ENCODE measurements around the gene PIAS1.
"Not testable (repeated sequence)": the region's sequence is repeated elsewhere in the genome, so short reads cannot be mapped to it uniquely, and the experiment has no call there.

PIAS1 gene

DNA sequence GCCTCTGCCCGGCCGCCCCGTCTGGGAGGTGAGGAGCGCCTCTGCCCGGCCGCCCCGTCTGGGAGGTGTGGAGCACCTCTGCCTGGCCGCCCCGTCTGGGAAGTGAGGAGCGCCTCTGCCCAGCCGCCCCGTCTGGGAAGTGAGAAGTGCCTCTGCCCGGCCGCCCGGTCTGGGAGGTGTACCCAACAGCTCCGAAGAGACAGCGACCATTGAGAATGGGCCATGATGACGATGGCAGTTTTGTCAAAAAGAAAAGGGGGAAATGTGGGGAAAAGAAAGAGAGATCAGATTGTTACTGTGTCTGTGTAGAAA, 168.3 kb downstream of the PIAS1 start:
- DNase-seq, result not testable (repeated sequence)

GRCh38 chr15:68223171-68223570, 169.1 kb downstream of the PIAS1 start:
- no peak for DNase-seq

GRCh38 chr15:68224108-68224507, 170.0 kb downstream of the PIAS1 start:
- DNase-seq, result no peak

DNA sequence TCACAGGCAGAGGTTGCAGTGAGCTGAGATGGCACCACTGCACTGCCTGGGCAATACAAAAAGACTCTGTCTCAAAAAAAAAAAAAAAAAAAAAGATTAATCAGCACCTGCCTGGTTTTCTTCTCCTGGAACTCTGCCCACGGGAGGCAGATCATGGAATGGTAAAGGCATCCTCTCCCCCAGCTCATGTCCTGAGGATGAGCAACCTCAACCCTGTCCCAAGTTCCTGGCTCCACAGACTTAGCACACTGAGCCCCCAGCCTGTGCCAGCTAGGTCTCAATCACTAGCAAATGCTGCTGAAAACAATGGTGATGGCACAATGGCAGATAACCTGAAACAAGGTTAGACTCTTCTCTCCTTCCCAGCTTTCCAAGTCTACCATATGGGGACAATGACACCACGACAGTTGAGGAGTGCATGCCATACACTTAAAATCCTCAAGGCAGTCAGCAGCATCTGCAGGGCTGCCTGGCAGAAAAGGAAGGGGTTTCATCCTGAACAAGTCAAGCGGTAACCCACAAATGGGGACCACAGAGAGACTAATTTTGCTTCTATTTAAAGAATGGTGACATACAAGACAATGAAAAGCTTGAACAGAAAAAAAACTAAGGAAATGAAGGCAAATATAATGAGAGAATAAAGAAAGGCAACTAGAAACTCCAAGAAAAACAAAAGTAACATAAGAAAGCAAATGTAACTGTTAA, 170.6 kb downstream of the PIAS1 start:
- no peak for DNase-seq

DNA sequence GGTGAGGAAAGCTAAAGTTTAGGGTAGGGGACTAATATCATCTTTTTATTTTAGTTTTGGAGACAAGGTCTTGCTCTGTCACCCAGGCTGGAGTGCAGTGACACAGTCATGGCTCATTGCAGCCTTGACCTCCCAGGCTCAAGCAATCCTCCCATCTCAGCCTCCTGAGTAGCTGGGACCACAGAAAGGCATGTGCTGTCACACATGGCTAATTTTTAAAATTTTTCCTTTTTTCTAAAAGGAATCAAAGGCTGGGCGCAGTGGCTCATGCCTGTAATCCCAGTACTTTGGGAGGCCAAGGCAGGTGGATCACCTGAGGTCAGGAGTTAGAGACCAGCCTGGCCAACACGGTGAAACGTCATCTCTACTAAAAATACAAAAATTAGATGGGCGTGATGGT, 171.3 kb downstream of the PIAS1 start:
- DNase-seq, result not testable (repeated sequence)

GRCh38 chr15:68227643-68228142, 173.6 kb downstream of the PIAS1 start:
- DNase-seq, result no peak

DNA sequence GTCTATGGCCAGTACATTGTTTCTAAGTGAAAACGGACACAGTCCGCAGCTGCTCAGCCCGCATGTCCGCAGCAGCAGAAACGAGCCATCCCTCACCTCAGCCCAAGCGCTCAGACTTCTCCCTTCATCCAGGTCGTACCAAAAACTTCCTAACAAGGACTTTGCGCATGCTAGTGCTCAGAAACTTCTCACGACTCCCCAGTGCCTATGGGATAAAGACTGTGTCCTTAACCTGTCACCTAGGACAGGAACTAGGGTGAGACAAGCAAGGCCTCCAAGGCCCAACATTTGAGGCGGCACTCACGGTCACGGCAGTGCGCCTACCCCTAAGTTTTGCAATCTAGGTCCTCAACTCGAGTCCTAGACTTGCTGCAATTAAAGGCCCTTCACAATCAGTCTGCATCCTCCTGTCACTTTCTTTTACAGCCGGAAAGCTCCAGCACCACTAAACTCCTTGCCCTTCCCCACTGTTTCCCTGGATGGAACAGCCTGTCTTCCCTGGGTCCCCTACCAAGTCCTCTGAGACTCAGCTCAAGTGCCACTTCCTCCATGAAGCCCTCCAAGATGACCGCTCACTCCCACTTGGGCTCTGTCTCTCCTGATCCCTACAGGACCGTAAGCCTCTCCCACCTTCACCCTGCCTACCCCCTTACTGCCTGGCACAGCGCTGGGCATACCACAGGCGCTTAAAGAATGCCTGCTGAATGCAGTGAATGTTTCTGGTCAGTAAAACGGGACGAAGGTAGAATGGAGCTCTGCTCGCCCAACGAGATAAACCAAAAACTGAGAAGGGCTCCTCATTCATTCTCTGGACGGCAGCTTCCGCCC, 174.2 kb downstream of the PIAS1 start:
- no peak for DNase-seq

DNA sequence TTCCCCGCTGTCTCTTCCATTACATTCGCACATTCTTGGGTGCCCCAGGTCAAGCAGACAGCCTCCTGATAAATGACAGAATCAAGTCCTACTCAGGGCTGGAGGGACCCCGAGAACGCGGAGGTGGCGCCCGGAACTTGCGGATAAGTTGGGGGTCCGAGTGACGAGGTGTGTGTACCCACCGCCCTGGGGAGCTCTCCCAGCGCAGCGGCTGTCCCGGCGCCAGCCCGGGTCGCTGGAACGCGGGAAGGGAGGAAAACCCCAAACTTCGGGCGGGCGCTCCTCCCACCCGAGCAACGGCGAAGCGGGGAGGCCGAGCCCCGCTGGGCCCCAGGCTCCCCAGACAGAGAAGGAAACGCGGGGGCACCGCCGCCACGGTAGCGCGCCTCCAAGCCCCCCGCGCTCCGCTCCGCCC, 174.9 kb downstream of the PIAS1 start:
- DNase-seq, result no peak

DNA sequence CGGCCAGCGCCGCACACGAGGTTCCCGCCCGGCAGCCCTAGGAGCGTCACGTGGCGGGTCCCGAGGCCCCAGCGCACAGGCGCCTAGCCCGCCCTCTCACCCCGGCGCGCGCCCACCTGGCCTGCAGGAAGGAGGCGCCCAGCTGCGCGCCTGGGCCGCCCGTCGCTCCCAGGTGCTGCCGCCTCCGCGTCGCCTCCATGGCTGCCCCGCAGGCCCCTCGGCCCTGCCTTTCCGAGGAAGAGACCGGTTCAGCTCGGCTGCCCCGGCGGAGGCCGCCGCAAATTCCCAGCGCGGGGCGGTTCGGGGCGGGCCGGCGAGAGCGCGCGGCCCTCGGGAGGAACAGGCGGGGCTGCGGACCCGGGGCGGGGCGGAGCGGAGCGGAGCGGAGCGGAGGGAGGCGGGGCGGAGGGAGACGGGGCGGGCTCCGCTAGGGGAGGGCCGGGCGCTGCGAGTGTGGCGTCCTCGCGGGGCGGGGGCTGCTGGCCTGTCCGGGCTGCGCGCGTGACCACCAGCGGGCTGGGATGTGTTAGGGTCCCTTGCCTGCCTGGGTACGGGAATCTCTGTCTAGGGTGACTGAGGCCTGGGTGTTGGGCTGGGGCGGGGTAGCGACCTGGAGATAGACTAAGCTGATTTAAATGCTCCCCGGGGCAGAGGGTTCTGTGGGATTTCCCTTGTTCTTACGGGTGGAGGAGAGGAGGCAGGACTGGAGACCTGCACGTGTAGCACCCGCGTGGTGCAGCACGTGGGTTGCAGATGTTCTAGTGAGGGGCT, 175.5 kb downstream of the PIAS1 start, which contains the start of gene CLN6:
Gene CLN6 (minus strand): TSS at position 343 of the 771 bp plus-strand sequence. CDS start 144 bp downstream, at position 199.
- DNase-seq, result peak; percentile 86

- peak; percentile 26 for DNase-seq
These were observed 176.3 kb downstream of the PIAS1 start for GRCh38 chr15:68230157-68231100.

GRCh38 chr15:68231102-68231818, 177.1 kb downstream of the PIAS1 start:
- DNase-seq, result no peak

GRCh38 chr15:68232449-68232848, 178.3 kb downstream of the PIAS1 start:
- no peak for DNase-seq

GRCh38 chr15:68232937-68233336, 178.8 kb downstream of the PIAS1 start:
- DNase-seq, result no peak

GRCh38 chr15:68234060-68234459, 179.9 kb downstream of the PIAS1 start:
- no peak for DNase-seq

GRCh38 chr15:68234520-68234919, 180.4 kb downstream of the PIAS1 start:
- DNase-seq, result not testable (repeated sequence)

GRCh38 chr15:68235022-68235421, 180.9 kb downstream of the PIAS1 start:
- no peak for DNase-seq

DNA sequence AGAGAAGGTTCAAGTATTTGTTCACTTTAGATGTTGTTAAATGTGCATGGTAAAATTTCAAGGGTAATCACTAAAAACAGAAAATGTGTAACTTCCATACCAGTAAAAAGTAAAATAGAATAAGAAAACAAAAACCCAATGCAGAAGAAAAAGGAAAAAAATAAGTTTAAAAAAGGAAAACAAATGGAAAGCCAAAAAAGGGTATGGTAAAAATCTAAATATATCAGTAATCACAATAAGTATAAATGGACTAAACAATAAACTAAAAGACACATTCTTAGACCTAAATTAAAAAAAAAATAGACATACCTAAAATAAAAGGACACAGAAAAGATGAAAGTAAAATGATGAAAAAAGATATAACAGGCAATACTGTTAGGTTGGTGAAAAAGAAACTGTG, 184.9 kb downstream of the PIAS1 start:
- DNase-seq, result no peak

DNA sequence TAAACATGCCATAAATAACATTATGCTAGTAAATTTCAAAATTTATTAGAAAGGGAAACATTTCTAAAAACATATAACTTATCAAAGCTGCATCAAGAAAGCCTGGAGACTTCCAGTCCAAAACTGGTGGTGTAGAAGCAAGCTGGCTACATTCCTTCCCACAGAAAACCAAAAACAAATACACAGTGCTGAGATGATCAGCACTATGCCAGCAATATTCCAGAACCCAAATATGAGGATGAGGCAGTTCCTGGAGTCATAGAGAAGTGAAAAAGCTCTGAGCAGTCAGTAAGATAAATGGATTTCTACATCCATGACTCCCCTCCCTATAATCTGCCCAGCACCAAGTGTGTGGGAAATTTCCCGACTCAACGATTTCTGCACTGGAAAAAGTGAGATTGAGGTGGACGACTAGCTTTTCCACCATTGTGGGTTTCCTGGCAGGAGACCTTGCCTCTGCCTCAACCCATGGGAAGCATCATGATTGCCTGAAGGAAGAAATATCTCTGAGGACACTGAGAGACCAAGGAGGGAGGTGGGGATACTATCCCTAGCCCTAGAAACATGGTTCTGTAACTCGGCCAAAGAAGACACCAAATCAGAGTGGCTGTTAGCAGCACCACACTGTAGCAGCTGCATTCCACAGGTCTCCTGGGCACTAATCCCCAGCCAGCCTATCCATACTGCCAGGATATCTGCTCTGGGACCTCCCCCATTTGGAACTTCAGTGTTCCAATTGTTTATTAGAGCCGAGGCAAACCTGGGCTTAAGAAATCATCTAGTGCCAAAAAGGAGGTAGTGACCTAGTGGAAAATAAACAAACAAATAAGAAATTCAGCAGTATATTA, 187.2 kb downstream of the PIAS1 start:
- no peak for DNase-seq

Measured in activated CD4-positive, alpha-beta T cell treated with anti-CD3 and anti-CD28 coated beads for 48 hours (primary cell).